WTC11 (cell line): Measurements from ENCODE around the gene LPAR2. TPM values are rescaled to one million over a fixed set of nuclear protein-coding genes. Genes with fewer than 3 reads are reported as not detected.

ENCODE experiments used
- ATAC-seq: fragments of 200-7000 bp; cut with Tn5 transposase; 2 replicates; pipeline ENCODE4 v1.10.0; 2021; ENCODE audit warnings: mild to moderate bottlenecking, moderate library complexity
- CTCF ChIA-PET: fragments of 300-600 bp; sonication (Branson Sonifier 250); formaldehyde crosslinking; loops from one replicate; lab custom pipeline; 2021; ENCODE audit warnings: antibody characterized with exemption; lab: Charles Lee
- POLR2A ChIA-PET: fragments of 350-600 bp; sonication (Branson Sonifier 250); formaldehyde crosslinking; loops from one replicate; lab custom pipeline; 2021; ENCODE audit warnings: antibody characterized with exemption; lab: Charles Lee
- DNase-seq: peaks from one replicate; pipeline ENCODE4 v3.0.0; 2021; ENCODE audit warnings: low spot score
- H3K27ac Mint-ChIP-seq: 2 replicates; pipeline ENCODE4 v1.8.0; 2021; ENCODE audit warnings: mixed read lengths
- H3K27me3 Mint-ChIP-seq: 2 replicates; pipeline ENCODE4 v1.8.0; 2021; ENCODE audit warnings: low read depth, mild to moderate bottlenecking, moderate library complexity, mixed read lengths
- H3K36me3 Mint-ChIP-seq: 2 replicates; pipeline ENCODE4 v1.8.0; 2021; ENCODE audit warnings: mixed read lengths
- H3K4me1 Mint-ChIP-seq: 2 replicates; pipeline ENCODE4 v1.8.0; 2022; ENCODE audit warnings: mixed read lengths
- H3K4me3 Mint-ChIP-seq: 2 replicates; pipeline ENCODE4 v1.8.0; 2021; ENCODE audit warnings: mild to moderate bottlenecking, moderate library complexity, mixed read lengths
- H3K9me3 Mint-ChIP-seq: 2 replicates; pipeline ENCODE4 v1.8.0; 2021; ENCODE audit warnings: mixed read lengths
- ATF1 ChIP-seq: sonication (generic); formaldehyde crosslinking; IDR thresholded peaks from 2 replicates; pipeline ENCODE4 v1.8.1; 2023; ENCODE audit warnings: mild to moderate bottlenecking, moderate library complexity, missing genetic modification reagents
- ATF2 ChIP-seq: sonication (generic); formaldehyde crosslinking; IDR thresholded peaks from 2 replicates; pipeline ENCODE4 v1.8.1; 2022; ENCODE audit warnings: low read depth, missing genetic modification reagents, borderline replicate concordance
- CREB1 ChIP-seq: sonication (generic); formaldehyde crosslinking; IDR thresholded peaks from 2 replicates; pipeline ENCODE4 v1.8.0; 2023; ENCODE audit warnings: mild to moderate bottlenecking, missing genetic modification reagents
- E2F1 ChIP-seq: sonication (generic); formaldehyde crosslinking; IDR thresholded peaks from 2 replicates; pipeline ENCODE4 v1.8.0; 2022; ENCODE audit warnings: mild to moderate bottlenecking, missing genetic modification reagents
- ESRRA ChIP-seq: sonication (generic); formaldehyde crosslinking; IDR thresholded peaks from 2 replicates; pipeline ENCODE4 v1.8.1; 2022; ENCODE audit warnings: mild to moderate bottlenecking, missing genetic modification reagents, borderline replicate concordance
- FOXK1 ChIP-seq: sonication (generic); formaldehyde crosslinking; IDR thresholded peaks from 2 replicates; pipeline ENCODE4 v1.8.0; 2022; ENCODE audit warnings: mild to moderate bottlenecking, moderate library complexity, missing genetic modification reagents
- FOXP4 ChIP-seq: sonication (generic); formaldehyde crosslinking; IDR thresholded peaks from 2 replicates; pipeline ENCODE4 v1.8.0; 2022; ENCODE audit warnings: mild to moderate bottlenecking, missing genetic modification reagents
- GTF2I ChIP-seq: fragments of 250-450 bp; sonication (Bioruptor Pico); conservative IDR thresholded peaks from 2 replicates; pipeline ENCODE4 v1.4.0; 2021; ENCODE audit warnings: mild to moderate bottlenecking
- IRF1 ChIP-seq: sonication (generic); formaldehyde crosslinking; IDR thresholded peaks from 2 replicates; pipeline ENCODE4 v1.8.0; 2023; ENCODE audit warnings: missing genetic modification reagents
- JUN ChIP-seq: sonication (generic); formaldehyde crosslinking; IDR thresholded peaks from 2 replicates; pipeline ENCODE4 v1.8.0; 2023; ENCODE audit warnings: mild to moderate bottlenecking, missing genetic modification reagents
- KAT7 ChIP-seq: sonication (generic); formaldehyde crosslinking; IDR thresholded peaks from 2 replicates; pipeline ENCODE4 v1.8.1; 2023; ENCODE audit warnings: missing genetic modification reagents, mild to moderate bottlenecking, borderline replicate concordance
- MLX ChIP-seq: sonication (generic); formaldehyde crosslinking; IDR thresholded peaks from 2 replicates; pipeline ENCODE4 v1.8.1; 2023; ENCODE audit warnings: mild to moderate bottlenecking, missing genetic modification reagents, moderate library complexity
- MYBL2 ChIP-seq: sonication (generic); formaldehyde crosslinking; IDR thresholded peaks from 2 replicates; pipeline ENCODE4 v1.8.1; 2023; ENCODE audit warnings: mild to moderate bottlenecking, moderate library complexity, missing genetic modification reagents
- NFYB ChIP-seq: sonication (generic); formaldehyde crosslinking; conservative IDR thresholded peaks from 2 replicates; pipeline ENCODE4 v1.8.0; 2022; ENCODE audit warnings: low read depth, missing genetic modification reagents
- NR1H2 ChIP-seq: sonication (generic); formaldehyde crosslinking; IDR thresholded peaks from 2 replicates; pipeline ENCODE4 v1.9.0; 2021; ENCODE audit warnings: mild to moderate bottlenecking, moderate library complexity, missing genetic modification reagents
- NR2C2 ChIP-seq: sonication (generic); formaldehyde crosslinking; IDR thresholded peaks from 2 replicates; pipeline ENCODE4 v1.8.0; 2022; ENCODE audit warnings: mild to moderate bottlenecking, missing genetic modification reagents
- PRDM15 ChIP-seq: sonication (generic); formaldehyde crosslinking; IDR thresholded peaks from 2 replicates; pipeline ENCODE4 v1.8.0; 2022; ENCODE audit warnings: missing genetic modification reagents
- SMAD4 ChIP-seq: sonication (generic); formaldehyde crosslinking; IDR thresholded peaks from 2 replicates; pipeline ENCODE4 v1.8.0; 2022; ENCODE audit warnings: mild to moderate bottlenecking, missing genetic modification reagents
- SOX15 ChIP-seq: fragments of 250-450 bp; sonication (Bioruptor Pico); IDR thresholded peaks from 2 replicates; pipeline ENCODE4 v1.9.0; 2021; ENCODE audit warnings: mild to moderate bottlenecking
- ZMAT4 ChIP-seq: fragments of 250-450 bp; sonication (Bioruptor Pico); IDR thresholded peaks from 2 replicates; pipeline ENCODE4 v1.9.0; 2021; ENCODE audit warnings: mild to moderate bottlenecking
- ZNF138 ChIP-seq: sonication (generic); formaldehyde crosslinking; conservative IDR thresholded peaks from 2 replicates; pipeline ENCODE4 v1.8.1; 2022; ENCODE audit warnings: mild to moderate bottlenecking, moderate library complexity, missing genetic modification reagents
- ZNF232 ChIP-seq: sonication (generic); formaldehyde crosslinking; IDR thresholded peaks from 2 replicates; pipeline ENCODE4 v1.8.0; 2022; ENCODE audit warnings: mild to moderate bottlenecking, missing genetic modification reagents
- ZNF263 ChIP-seq: sonication (generic); formaldehyde crosslinking; IDR thresholded peaks from 2 replicates; pipeline ENCODE4 v1.8.1; 2022; ENCODE audit warnings: low read depth, mild to moderate bottlenecking, moderate library complexity, missing genetic modification reagents
- ZNF423 ChIP-seq: fragments of 250-450 bp; sonication (Bioruptor Pico); IDR thresholded peaks from 2 replicates; pipeline ENCODE4 v2.1.2; 2022; ENCODE audit warnings: mild to moderate bottlenecking, moderate library complexity
- total RNA-seq: library from RNA; stranded (reverse); gene quantifications from 3 replicates; pipeline ENCODE4 v1.2.3, GENCODE V29; 2021

Gene LPAR2
- total RNA-seq, 1 experiment from 2014 or later, result 44.5 TPM

- Mint-ChIP-seq H3K36me3 (peaks cover 68% of the 10 kb centered on the region), H3K27ac (peak overlapping the region; percentile 29; the same call in 1 of the 2 replicates), H3K27me3 (no peaks in the 10 kb centered on the region), H3K4me1 (no peaks in the 10 kb centered on the region), H3K4me3 (no peak overlapping the region), H3K9me3 (no peaks in the 10 kb centered on the region)
- no peak for DNase-seq
- POLR2A ChIA-PET, result no interaction called here
- CTCF ChIA-PET, result interaction anchor here (0.9 to 1.5 kb wide), 5 partner anchors 9 to 120 kb away, joined by 3 to 6 read pairs (median 5); partner anchors contain the start of gene GMIP
- ATAC-seq, result no peak
- TF ChIP-seq IRF1 (CRISPR knock-in tag) (no peak), ZNF138 (CRISPR knock-in tag) (no peak), NR2C2 (no peak), GTF2I (CRISPR knock-in tag) (no peak), FOXP4 (CRISPR knock-in tag) (no peak), MYBL2 (CRISPR knock-in tag) (no peak), NFYB (no peak), CREB1 (CRISPR knock-in tag) (no peak), ATF1 (CRISPR knock-in tag) (no peak), ESRRA (CRISPR knock-in tag) (no peak), ATF2 (no peak), SMAD4 (CRISPR knock-in tag) (no peak), E2F1 (CRISPR knock-in tag) (no peak), ZNF263 (CRISPR knock-in tag) (no peak), ZMAT4 (CRISPR knock-in tag) (no peak), SOX15 (CRISPR knock-in tag) (no peak), NR1H2 (CRISPR knock-in tag) (no peak), KAT7 (CRISPR knock-in tag) (no peak), JUN (no peak)
Observed at GRCh38 chr19:19652482-19653295, 24.7 kb upstream of the LPAR2 start.

- ATAC-seq, result no peak
- no peak overlapping the region for H3K27ac Mint-ChIP-seq
- H3K27me3 Mint-ChIP-seq, result no peaks in the 10 kb centered on the region
- ChIA-PET CTCF (interaction anchor here (0.8 to 1.2 kb wide), 2 partner anchors 97 to 98 kb away, joined by 3 to 4 read pairs; no protein-coding TSS in a partner anchor), POLR2A (interaction anchor here (1.0 kb wide), 1 partner anchor 29 kb away, joined by 4 read pairs; no protein-coding TSS in a partner anchor)
- no peaks in the 10 kb centered on the region for H3K4me1 Mint-ChIP-seq
- H3K9me3 Mint-ChIP-seq, result no peaks in the 10 kb centered on the region
- peaks cover 59% of the 10 kb centered on the region for H3K36me3 Mint-ChIP-seq
- DNase-seq, result no peak
- H3K4me3 Mint-ChIP-seq, result no peak overlapping the region
- no peak for TF ChIP-seq ZNF423 (CRISPR knock-in tag)
- TF ChIP-seq ZNF263 (CRISPR knock-in tag), result no peak
- TF ChIP-seq MLX (CRISPR knock-in tag), result no peak
- no peak for TF ChIP-seq FOXK1
- no peak for TF ChIP-seq PRDM15
- no peak for TF ChIP-seq ZNF232 (CRISPR knock-in tag)
Observed at GRCh38 chr19:19651076-19651475, 23.1 kb upstream of the LPAR2 start.
